ENCODE measurements around the gene C5AR1. TPM values are rescaled to one million over a fixed set of nuclear protein-coding genes. Genes with fewer than 3 reads are reported as not detected.
A peak's percentile ranks its signal among the peaks of the same experiment; 100 is the strongest.

The C5AR1 gene
- total RNA-seq, 2 donors from 2014 or later, result 2.2 to 11.3 TPM

GRCh38 chr19:47306303-47306702 lies 3.4 kb upstream of the C5AR1 start:
- Mint-ChIP-seq H3K27ac (no peak overlapping the region), H3K4me1 (no peaks in the 10 kb centered on the region), H3K27me3 (peaks cover 27% of the 10 kb centered on the region), H3K36me3 (ENCODE audit: low read depth) (peaks cover 2% of the 10 kb centered on the region), H3K4me3 (no peak overlapping the region)
- no peak for DNase-seq
- no peaks in the 10 kb centered on the region for H3K9me3 ChIP-seq (ENCODE audit: control insufficient read depth, low read length, poor library complexity, severe bottlenecking)
- ATAC-seq, result no peak

- H3K4me3 Mint-ChIP-seq, result no peak overlapping the region
- DNase-seq, result no peak
- H3K27me3 Mint-ChIP-seq, result peaks cover 35% of the 10 kb centered on the region
- ATAC-seq, result no peak
- H3K36me3 Mint-ChIP-seq (ENCODE audit: low read depth), result peaks cover 2% of the 10 kb centered on the region
- H3K27ac Mint-ChIP-seq, result no peak overlapping the region
- H3K9me3 ChIP-seq (ENCODE audit: control insufficient read depth, low read length, poor library complexity, severe bottlenecking), result no peaks in the 10 kb centered on the region
- H3K4me1 Mint-ChIP-seq, result no peaks in the 10 kb centered on the region
Measured at GRCh38 chr19:47309038-47309437, 623 bp upstream of the C5AR1 start.

GRCh38 chr19:47310323-47310722 lies 662 bp downstream of the C5AR1 start:
- H3K9me3 ChIP-seq (ENCODE audit: control insufficient read depth, low read length, poor library complexity, severe bottlenecking), result no peaks in the 10 kb centered on the region
- Mint-ChIP-seq H3K27ac (no peak overlapping the region), H3K27me3 (peaks cover 35% of the 10 kb centered on the region), H3K4me3 (no peak overlapping the region), H3K36me3 (ENCODE audit: low read depth) (peaks cover 2% of the 10 kb centered on the region), H3K4me1 (no peaks in the 10 kb centered on the region)
- DNase-seq, result no peak
- no peak for ATAC-seq

GRCh38 chr19:47310819-47311218 lies 1.2 kb downstream of the C5AR1 start:
- Mint-ChIP-seq H3K27me3 (peaks cover 34% of the 10 kb centered on the region), H3K36me3 (ENCODE audit: low read depth) (peaks cover 2% of the 10 kb centered on the region), H3K4me1 (peaks cover 2% of the 10 kb centered on the region), H3K4me3 (no peak overlapping the region), H3K27ac (peak overlapping the region; percentile 77)
- ATAC-seq (no peak), DNase-seq (no peak)
- no peaks in the 10 kb centered on the region for H3K9me3 ChIP-seq (ENCODE audit: control insufficient read depth, low read length, poor library complexity, severe bottlenecking)

GRCh38 chr19:47312366-47313006 lies 2.8 kb downstream of the C5AR1 start:
- no peak for DNase-seq
- ATAC-seq, result no peak
- Mint-ChIP-seq H3K4me3 (no peak overlapping the region), H3K27ac (peak overlapping the region; percentile 45), H3K27me3 (peaks cover 30% of the 10 kb centered on the region), H3K4me1 (peaks cover 2% of the 10 kb centered on the region), H3K36me3 (ENCODE audit: low read depth) (no peaks in the 10 kb centered on the region)
- no peaks in the 10 kb centered on the region for H3K9me3 ChIP-seq (ENCODE audit: control insufficient read depth, low read length, poor library complexity, severe bottlenecking)

- H3K4me3 Mint-ChIP-seq, result no peak overlapping the region
- H3K4me1 Mint-ChIP-seq, result peaks cover 2% of the 10 kb centered on the region
- H3K36me3 Mint-ChIP-seq (ENCODE audit: low read depth), result no peaks in the 10 kb centered on the region
- H3K27me3 Mint-ChIP-seq, result peaks cover 30% of the 10 kb centered on the region
- H3K9me3 ChIP-seq (ENCODE audit: control insufficient read depth, low read length, poor library complexity, severe bottlenecking), result no peaks in the 10 kb centered on the region
- ATAC-seq (no peak), DNase-seq (no peak)
- no peak overlapping the region for H3K27ac Mint-ChIP-seq
Measured at GRCh38 chr19:47313754-47314295, 4.2 kb downstream of the C5AR1 start.

- ATAC-seq, result peak; percentile 54
- peaks cover 32% of the 10 kb centered on the region for H3K27me3 Mint-ChIP-seq
- H3K4me3 Mint-ChIP-seq, result peak overlapping the region; percentile 45
- H3K36me3 Mint-ChIP-seq (ENCODE audit: low read depth), result no peaks in the 10 kb centered on the region
- no peaks in the 10 kb centered on the region for H3K9me3 ChIP-seq (ENCODE audit: control insufficient read depth, low read length, poor library complexity, severe bottlenecking)
- H3K27ac Mint-ChIP-seq, result peak overlapping the region; percentile 5
- no peak for DNase-seq
- H3K4me1 Mint-ChIP-seq, result peaks cover 2% of the 10 kb centered on the region
Measured at GRCh38 chr19:47315125-47315821, 5.6 kb downstream of the C5AR1 start.

GRCh38 chr19:47316513-47316912 lies 6.9 kb downstream of the C5AR1 start:
- peaks cover 31% of the 10 kb centered on the region for H3K27me3 Mint-ChIP-seq
- H3K36me3 Mint-ChIP-seq (ENCODE audit: low read depth), result no peaks in the 10 kb centered on the region
- H3K4me3 Mint-ChIP-seq, result no peak overlapping the region
- no peak for ATAC-seq
- no peak overlapping the region for H3K27ac Mint-ChIP-seq
- peaks cover 2% of the 10 kb centered on the region for H3K4me1 Mint-ChIP-seq
- DNase-seq, result no peak
- no peaks in the 10 kb centered on the region for H3K9me3 ChIP-seq (ENCODE audit: control insufficient read depth, low read length, poor library complexity, severe bottlenecking)

- H3K9me3 ChIP-seq (ENCODE audit: control insufficient read depth, low read length, poor library complexity, severe bottlenecking), result no peaks in the 10 kb centered on the region
- Mint-ChIP-seq H3K27me3 (peaks cover 29% of the 10 kb centered on the region), H3K36me3 (ENCODE audit: low read depth) (no peaks in the 10 kb centered on the region), H3K4me3 (no peak overlapping the region), H3K4me1 (peaks cover 4% of the 10 kb centered on the region), H3K27ac (no peak overlapping the region)
- no peak for ATAC-seq
- no peak for DNase-seq
Measured at GRCh38 chr19:47319923-47320871, 10.5 kb downstream of the C5AR1 start.

GRCh38 chr19:47321630-47322029 lies 12.0 kb downstream of the C5AR1 start:
- DNase-seq (no peak), ATAC-seq (no peak)
- no peaks in the 10 kb centered on the region for H3K9me3 ChIP-seq (ENCODE audit: control insufficient read depth, low read length, poor library complexity, severe bottlenecking)
- Mint-ChIP-seq H3K27me3 (peaks cover 22% of the 10 kb centered on the region), H3K36me3 (ENCODE audit: low read depth) (no peaks in the 10 kb centered on the region), H3K4me3 (no peak overlapping the region), H3K27ac (no peak overlapping the region), H3K4me1 (peaks cover 2% of the 10 kb centered on the region)

- peaks cover 22% of the 10 kb centered on the region for H3K27me3 Mint-ChIP-seq
- no peaks in the 10 kb centered on the region for H3K9me3 ChIP-seq (ENCODE audit: control insufficient read depth, low read length, poor library complexity, severe bottlenecking)
- no peak overlapping the region for H3K4me3 Mint-ChIP-seq
- no peak overlapping the region for H3K27ac Mint-ChIP-seq
- DNase-seq (no peak), ATAC-seq (no peak)
- H3K36me3 Mint-ChIP-seq (ENCODE audit: low read depth), result no peaks in the 10 kb centered on the region
- H3K4me1 Mint-ChIP-seq, result peaks cover 2% of the 10 kb centered on the region
Measured at GRCh38 chr19:47322058-47322457, 12.4 kb downstream of the C5AR1 start.

- H3K36me3 Mint-ChIP-seq (ENCODE audit: low read depth), result no peaks in the 10 kb centered on the region
- DNase-seq (no peak), ATAC-seq (no peak)
- peaks cover 22% of the 10 kb centered on the region for H3K27me3 Mint-ChIP-seq
- peaks cover 2% of the 10 kb centered on the region for H3K4me1 Mint-ChIP-seq
- H3K27ac Mint-ChIP-seq, result no peak overlapping the region
- no peaks in the 10 kb centered on the region for H3K9me3 ChIP-seq (ENCODE audit: control insufficient read depth, low read length, poor library complexity, severe bottlenecking)
- H3K4me3 Mint-ChIP-seq, result no peak overlapping the region
Measured at GRCh38 chr19:47323409-47323808, 13.7 kb downstream of the C5AR1 start.

- H3K4me1 Mint-ChIP-seq, result peaks cover 2% of the 10 kb centered on the region
- ATAC-seq, result no peak
- H3K4me3 Mint-ChIP-seq, result no peak overlapping the region
Measured at GRCh38 chr19:47323872-47324271, 14.2 kb downstream of the C5AR1 start.

More at GRCh38 chr19:47323872-47324271, 14.2 kb downstream of the C5AR1 start:
- H3K27me3 Mint-ChIP-seq, result peaks cover 22% of the 10 kb centered on the region
- DNase-seq, result no peak
- H3K9me3 ChIP-seq (ENCODE audit: control insufficient read depth, low read length, poor library complexity, severe bottlenecking), result no peaks in the 10 kb centered on the region
- H3K36me3 Mint-ChIP-seq (ENCODE audit: low read depth), result no peaks in the 10 kb centered on the region
- no peak overlapping the region for H3K27ac Mint-ChIP-seq

All from T-helper 17 cell (primary cell).